Measurements from ENCODE around the gene SMAD2.
"Not testable (repeated sequence)": the region's sequence is repeated elsewhere in the genome, so short reads cannot be mapped to it uniquely, and the experiment has no call there.

Gene SMAD2

GRCh38 chr18:47832348-47832747 lies 98.1 kb downstream of the SMAD2 start:
- DNase-seq = no peak

GRCh38 chr18:47831351-47831750 lies 99.1 kb downstream of the SMAD2 start:
- no peak for DNase-seq

GRCh38 chr18:47830772-47831171 lies 99.7 kb downstream of the SMAD2 start:
- no peak for DNase-seq

GRCh38 chr18:47829831-47830230 lies 100.6 kb downstream of the SMAD2 start:
- no peak for DNase-seq

GRCh38 chr18:47828031-47828430 lies 102.4 kb downstream of the SMAD2 start:
- DNase-seq = not testable (repeated sequence)

GRCh38 chr18:47826157-47827074 lies 104.0 kb downstream of the SMAD2 start:
- DNase-seq = no peak

GRCh38 chr18:47821314-47821713 lies 109.1 kb downstream of the SMAD2 start:
- DNase-seq = no peak

- no peak for DNase-seq
Observed at GRCh38 chr18:47817795-47818077, 112.7 kb downstream of the SMAD2 start.

- no peak for DNase-seq
Observed at GRCh38 chr18:47817017-47817794, 113.3 kb downstream of the SMAD2 start.

GRCh38 chr18:47815486-47816270 lies 114.8 kb downstream of the SMAD2 start:
- DNase-seq = no peak

- DNase-seq = no peak
Observed at GRCh38 chr18:47809420-47809819, 121.0 kb downstream of the SMAD2 start.

- no peak for DNase-seq
Observed at GRCh38 chr18:47802802-47803201, 127.7 kb downstream of the SMAD2 start.

GRCh38 chr18:47801817-47802216 lies 128.6 kb downstream of the SMAD2 start:
- no peak for DNase-seq

GRCh38 chr18:47800756-47801155 lies 129.7 kb downstream of the SMAD2 start:
- DNase-seq = no peak

GRCh38 chr18:47800248-47800647 lies 130.2 kb downstream of the SMAD2 start:
- no peak for DNase-seq

GRCh38 chr18:47799376-47799775 lies 131.1 kb downstream of the SMAD2 start:
- no peak for DNase-seq

- no peak for DNase-seq
Observed at GRCh38 chr18:47798366-47798765, 132.1 kb downstream of the SMAD2 start.

GRCh38 chr18:47797126-47797525 lies 133.3 kb downstream of the SMAD2 start:
- no peak for DNase-seq

GRCh38 chr18:47795434-47795814 lies 135.0 kb downstream of the SMAD2 start:
- DNase-seq = no peak

GRCh38 chr18:47794725-47795433 lies 135.6 kb downstream of the SMAD2 start:
- no peak for DNase-seq

- no peak for DNase-seq
Observed at GRCh38 chr18:47793609-47794008, 136.8 kb downstream of the SMAD2 start.

- no peak for DNase-seq
Observed at GRCh38 chr18:47791461-47791985, 138.9 kb downstream of the SMAD2 start.

GRCh38 chr18:47790036-47790435 lies 140.4 kb downstream of the SMAD2 start:
- DNase-seq = no peak
